Astrocyte (in vitro differentiated cells and primary cell): ENCODE data around the gene EHBP1. TPM values are rescaled to one million over a fixed set of nuclear protein-coding genes. Genes with fewer than 3 reads are reported as not detected.

Source experiments
- DNase-seq: peaks from one replicate; pipeline ENCODE4 v3.0.0-alpha.2; 2010; ENCODE audit warnings: low read depth
- FAIRE-seq: peaks from 2 replicates; lab custom pipeline; 2011; peaks lifted over from hg19 to GRCh38; lab: Jason Lieb, UNC
- H2AFZ ChIP-seq: 2 replicates; pipeline ENCODE4 v1.6.0; 2012; ENCODE audit warnings: low read depth, low read length, inconsistent platforms
- H3K27ac ChIP-seq: 2 replicates; pipeline ENCODE4 v1.5.1; 2011; ENCODE audit warnings: low read depth, low read length, inconsistent platforms
- H3K27me3 ChIP-seq: 2 replicates; pipeline ENCODE4 v1.6.0; 2011; ENCODE audit warnings: low read length, inconsistent platforms; ENCODE audit not compliant: insufficient read depth
- H3K36me3 ChIP-seq: 2 replicates; pipeline ENCODE4 v1.5.1; 2011; ENCODE audit warnings: low read length, inconsistent platforms; ENCODE audit not compliant: insufficient read depth
- H3K4me1 ChIP-seq: 2 replicates; pipeline ENCODE4 v1.5.1; 2011; ENCODE audit warnings: low read length, inconsistent platforms; ENCODE audit not compliant: insufficient read depth
- H3K4me2 ChIP-seq: 2 replicates; pipeline ENCODE4 v1.6.0; 2012; ENCODE audit warnings: low read length, inconsistent platforms
- H3K4me3 ChIP-seq: 2 replicates; pipeline ENCODE4 v1.5.1; 2011; ENCODE audit warnings: low read depth, mild to moderate bottlenecking, low read length, inconsistent platforms; ENCODE audit not compliant: insufficient read depth
- H3K79me2 ChIP-seq: 2 replicates; pipeline ENCODE4 v1.6.0; 2012; ENCODE audit warnings: mild to moderate bottlenecking, low read length, inconsistent platforms; ENCODE audit not compliant: insufficient read depth
- H3K9ac ChIP-seq: 2 replicates; pipeline ENCODE4 v1.6.0; 2012; ENCODE audit warnings: mild to moderate bottlenecking, low read length, inconsistent platforms
- H3K9me3 ChIP-seq: 2 replicates; pipeline ENCODE4 v1.5.1; 2012; ENCODE audit warnings: low read depth, mild to moderate bottlenecking, low read length, inconsistent platforms; ENCODE audit not compliant: insufficient read depth
- H4K20me1 ChIP-seq: 2 replicates; pipeline ENCODE4 v1.6.0; 2012; ENCODE audit warnings: low read length, inconsistent platforms; ENCODE audit not compliant: insufficient read depth
- H3K27ac Mint-ChIP-seq: one replicate; pipeline ENCODE4 v1.8.0; 2021; ENCODE audit warnings: mild to moderate bottlenecking, mixed read lengths; ENCODE audit not compliant: unreplicated experiment
- H3K27me3 Mint-ChIP-seq: one replicate; pipeline ENCODE4 v1.8.0; 2021; ENCODE audit warnings: low read depth, mixed read lengths; ENCODE audit not compliant: unreplicated experiment
- H3K36me3 Mint-ChIP-seq: one replicate; pipeline ENCODE4 v1.8.0; 2021; ENCODE audit warnings: low read depth, mixed read lengths; ENCODE audit not compliant: unreplicated experiment
- H3K4me1 Mint-ChIP-seq: one replicate; pipeline ENCODE4 v1.8.0; 2021; ENCODE audit warnings: low read depth, mixed read lengths; ENCODE audit not compliant: unreplicated experiment
- H3K4me3 Mint-ChIP-seq: one replicate; pipeline ENCODE4 v1.8.0; 2021; ENCODE audit warnings: mild to moderate bottlenecking, moderate library complexity, mixed read lengths; ENCODE audit not compliant: unreplicated experiment
- H3K9me3 Mint-ChIP-seq: one replicate; pipeline ENCODE4 v1.8.0; 2021; ENCODE audit warnings: mild to moderate bottlenecking, mixed read lengths; ENCODE audit not compliant: unreplicated experiment
- EZH2 ChIP-seq: IDR thresholded peaks from 2 replicates; pipeline ENCODE4 v1.6.1; 2012; ENCODE audit warnings: mild to moderate bottlenecking, low read length, inconsistent platforms; ENCODE audit not compliant: insufficient read depth
- total RNA-seq: library from RNA; stranded (reverse); gene quantifications from 2 replicates; pipeline ENCODE4 v1.2.1, GENCODE V29; 2021
- TF ChIP-seq, protein P1 (sequence below): IDR thresholded peaks from 2 replicates; pipeline ENCODE4 v1.5.1; 2011; ENCODE audit warnings: low read depth, mild to moderate bottlenecking, inconsistent platforms, low read length, moderate library complexity; ENCODE audit not compliant: insufficient read depth

The EHBP1 gene
- total RNA-seq, 1 donor from 2014 or later = 44.1 TPM

DNA sequence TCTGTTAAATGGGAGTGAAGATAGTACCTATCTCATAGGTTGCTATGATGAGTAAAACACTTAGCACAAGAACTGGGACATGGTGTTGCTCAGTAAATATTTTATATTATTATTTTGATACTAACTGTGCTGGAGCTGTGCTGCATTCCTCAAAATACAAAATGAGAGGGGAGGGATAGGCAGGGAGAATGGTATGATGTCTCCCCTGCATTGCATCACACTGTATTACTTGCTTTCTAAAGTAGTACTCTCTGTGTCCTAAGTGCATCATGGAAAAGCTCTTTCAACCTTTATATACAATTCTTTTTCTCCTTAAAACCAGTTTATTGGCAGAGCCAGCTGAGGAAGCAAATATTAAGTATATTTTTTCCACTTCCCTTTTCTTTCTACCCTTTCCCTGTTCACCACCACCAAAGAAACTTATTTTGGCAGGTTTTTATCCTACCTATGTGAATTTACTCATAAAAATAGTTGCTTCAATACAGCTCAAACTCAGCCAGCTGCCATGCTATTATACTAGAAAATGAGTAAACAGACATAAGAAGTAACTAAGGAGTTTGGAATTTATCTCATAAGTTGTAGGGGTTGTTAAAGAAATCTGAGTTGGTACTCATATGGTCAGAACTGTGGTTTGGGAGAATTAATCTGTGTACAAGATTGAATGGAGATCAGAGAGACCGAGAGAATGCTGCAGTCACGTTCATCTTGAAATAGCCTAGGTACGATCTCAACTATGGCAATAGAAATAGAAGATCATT is 60.3 kb downstream of the EHBP1 start:
- H3K4me2 ChIP-seq = no peak overlapping the region
- Mint-ChIP-seq H3K9me3 (peaks cover 2% of the 10 kb centered on the region), H3K4me3 (no peak overlapping the region), H3K27me3 (no peaks in the 10 kb centered on the region), H3K27ac (peak overlapping the region; percentile 83), H3K36me3 (peaks cover 15% of the 10 kb centered on the region), H3K4me1 (peaks cover 9% of the 10 kb centered on the region)
- no peak overlapping the region for H3K4me3 ChIP-seq
- H2AFZ ChIP-seq = no peak overlapping the region
- no peaks in the 10 kb centered on the region for H3K36me3 ChIP-seq
- TF ChIP-seq, protein P1, sequence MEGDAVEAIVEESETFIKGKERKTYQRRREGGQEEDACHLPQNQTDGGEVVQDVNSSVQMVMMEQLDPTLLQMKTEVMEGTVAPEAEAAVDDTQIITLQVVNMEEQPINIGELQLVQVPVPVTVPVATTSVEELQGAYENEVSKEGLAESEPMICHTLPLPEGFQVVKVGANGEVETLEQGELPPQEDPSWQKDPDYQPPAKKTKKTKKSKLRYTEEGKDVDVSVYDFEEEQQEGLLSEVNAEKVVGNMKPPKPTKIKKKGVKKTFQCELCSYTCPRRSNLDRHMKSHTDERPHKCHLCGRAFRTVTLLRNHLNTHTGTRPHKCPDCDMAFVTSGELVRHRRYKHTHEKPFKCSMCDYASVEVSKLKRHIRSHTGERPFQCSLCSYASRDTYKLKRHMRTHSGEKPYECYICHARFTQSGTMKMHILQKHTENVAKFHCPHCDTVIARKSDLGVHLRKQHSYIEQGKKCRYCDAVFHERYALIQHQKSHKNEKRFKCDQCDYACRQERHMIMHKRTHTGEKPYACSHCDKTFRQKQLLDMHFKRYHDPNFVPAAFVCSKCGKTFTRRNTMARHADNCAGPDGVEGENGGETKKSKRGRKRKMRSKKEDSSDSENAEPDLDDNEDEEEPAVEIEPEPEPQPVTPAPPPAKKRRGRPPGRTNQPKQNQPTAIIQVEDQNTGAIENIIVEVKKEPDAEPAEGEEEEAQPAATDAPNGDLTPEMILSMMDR = no peak
- no peak for TF ChIP-seq EZH2
- FAIRE-seq (no peak), DNase-seq (peak; percentile 46)
- no peak overlapping the region for H3K9ac ChIP-seq
- H3K27ac ChIP-seq = no peak overlapping the region
- peaks cover 5% of the 10 kb centered on the region for H3K4me1 ChIP-seq
- peaks cover 27% of the 10 kb centered on the region for H4K20me1 ChIP-seq
- peaks cover 32% of the 10 kb centered on the region for H3K79me2 ChIP-seq
- no peaks in the 10 kb centered on the region for H3K9me3 ChIP-seq
- H3K27me3 ChIP-seq = no peaks in the 10 kb centered on the region

DNA sequence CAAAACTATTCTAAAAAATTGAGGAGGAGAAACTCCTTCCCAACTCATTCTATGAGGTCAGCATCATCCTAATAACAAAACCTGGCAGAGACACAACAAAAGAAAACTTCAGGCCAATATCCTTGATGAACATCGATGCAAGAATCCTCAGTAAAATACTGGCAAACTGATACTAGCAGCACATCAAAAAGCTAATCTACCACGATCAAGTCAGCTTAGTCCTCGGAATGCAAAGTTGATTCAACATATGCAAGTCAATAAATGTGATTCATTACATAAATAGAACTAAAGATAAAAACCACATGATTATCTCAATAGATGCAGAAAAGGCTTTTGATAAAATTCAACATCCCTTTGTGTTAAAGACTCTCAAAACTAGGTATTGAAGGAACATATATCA is 63.1 kb downstream of the EHBP1 start:
- H3K27me3 Mint-ChIP-seq = no peaks in the 10 kb centered on the region
- no peak overlapping the region for H3K4me3 Mint-ChIP-seq
- peak overlapping the region; percentile 21 for H3K4me2 ChIP-seq
- no peak for FAIRE-seq
- H3K36me3 Mint-ChIP-seq = peaks cover 15% of the 10 kb centered on the region
- H3K27me3 ChIP-seq = no peaks in the 10 kb centered on the region
- H4K20me1 ChIP-seq = peaks cover 4% of the 10 kb centered on the region
- peaks cover 4% of the 10 kb centered on the region for H3K4me1 ChIP-seq
- H3K9me3 ChIP-seq = no peaks in the 10 kb centered on the region
- peaks cover 2% of the 10 kb centered on the region for H3K9me3 Mint-ChIP-seq
- H3K4me3 ChIP-seq = no peak overlapping the region
- H2AFZ ChIP-seq = no peak overlapping the region
- peaks cover 6% of the 10 kb centered on the region for H3K4me1 Mint-ChIP-seq
- peak; percentile 68 for DNase-seq
- H3K27ac Mint-ChIP-seq = no peak overlapping the region
- peaks cover 6% of the 10 kb centered on the region for H3K79me2 ChIP-seq
- TF ChIP-seq, protein P1 = no peak
- no peak for TF ChIP-seq EZH2
- H3K27ac ChIP-seq = peak overlapping the region; percentile 3
- no peaks in the 10 kb centered on the region for H3K36me3 ChIP-seq
- H3K9ac ChIP-seq = no peak overlapping the region

DNA sequence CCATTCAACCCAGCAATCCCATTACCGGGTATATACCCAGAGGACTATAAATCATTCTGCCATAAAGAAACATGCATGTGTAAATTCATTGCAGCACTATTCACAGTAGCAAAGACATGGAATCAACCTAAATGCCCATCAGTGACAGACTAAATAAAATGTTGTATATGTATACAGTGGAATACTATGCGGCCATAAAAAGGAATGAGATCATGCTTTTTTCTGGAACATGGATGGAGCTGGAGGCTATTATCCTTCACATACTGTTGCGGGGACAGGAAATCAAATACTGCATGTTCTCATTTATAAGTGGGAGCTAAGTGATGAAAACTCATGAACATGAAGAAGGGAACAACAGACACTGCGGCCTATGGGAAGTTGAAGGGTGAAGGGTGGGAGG is 65.1 kb downstream of the EHBP1 start:
- peaks cover 2% of the 10 kb centered on the region for H3K9me3 Mint-ChIP-seq
- Histone ChIP-seq H3K79me2 (peaks cover 2% of the 10 kb centered on the region), H3K36me3 (no peaks in the 10 kb centered on the region), H3K4me1 (peaks cover 4% of the 10 kb centered on the region), H3K9me3 (no peaks in the 10 kb centered on the region), H2AFZ (no peak overlapping the region), H3K27me3 (no peaks in the 10 kb centered on the region), H3K9ac (no peak overlapping the region), H3K4me3 (no peak overlapping the region), H3K4me2 (no peak overlapping the region), H4K20me1 (peaks cover 4% of the 10 kb centered on the region), H3K27ac (no peak overlapping the region)
- DNase-seq (no peak), FAIRE-seq (no peak)
- no peak overlapping the region for H3K4me3 Mint-ChIP-seq
- TF ChIP-seq EZH2 = no peak
- TF ChIP-seq, protein P1 = no peak
- H3K27ac Mint-ChIP-seq = no peak overlapping the region
- H3K36me3 Mint-ChIP-seq = peaks cover 15% of the 10 kb centered on the region
- H3K4me1 Mint-ChIP-seq = peaks cover 6% of the 10 kb centered on the region
- H3K27me3 Mint-ChIP-seq = no peaks in the 10 kb centered on the region
